Neuron (in vitro differentiated cells): ENCODE results near the gene SPART.

Experiments used
- H2AFZ ChIP-seq: one replicate; pipeline ENCODE4 v1.6.1; 2013; ENCODE audit warnings: low read depth, mild to moderate bottlenecking, inconsistent platforms, low read length, moderate library complexity
- H3K27me3 ChIP-seq: one replicate; pipeline ENCODE4 v1.6.1; 2013; ENCODE audit warnings: low read length; ENCODE audit not compliant: insufficient read depth
- H3K36me3 ChIP-seq: one replicate; pipeline ENCODE4 v1.6.1; 2013; ENCODE audit warnings: low read length; ENCODE audit not compliant: insufficient read depth
- H3K4me1 ChIP-seq: one replicate; pipeline ENCODE4 v1.6.1; 2013; ENCODE audit warnings: low read length; ENCODE audit not compliant: insufficient read depth
- H3K4me3 ChIP-seq: 2 replicates; pipeline ENCODE4 v1.5.1; 2013; ENCODE audit warnings: mild to moderate bottlenecking, low read length, moderate library complexity
- H3K9me3 ChIP-seq: one replicate; pipeline ENCODE4 v1.6.1; 2013; ENCODE audit warnings: low read length

Gene SPART

GRCh38 chr13:36288794-36289391, 57.3 kb downstream of the SPART start:
- Histone ChIP-seq H3K9me3 (no peaks in the 10 kb centered on the region), H2AFZ (no peak overlapping the region), H3K27me3 (no peaks in the 10 kb centered on the region), H3K4me1 (no peaks in the 10 kb centered on the region), H3K36me3 (no peaks in the 10 kb centered on the region), H3K4me3 (no peak overlapping the region)

DNA sequence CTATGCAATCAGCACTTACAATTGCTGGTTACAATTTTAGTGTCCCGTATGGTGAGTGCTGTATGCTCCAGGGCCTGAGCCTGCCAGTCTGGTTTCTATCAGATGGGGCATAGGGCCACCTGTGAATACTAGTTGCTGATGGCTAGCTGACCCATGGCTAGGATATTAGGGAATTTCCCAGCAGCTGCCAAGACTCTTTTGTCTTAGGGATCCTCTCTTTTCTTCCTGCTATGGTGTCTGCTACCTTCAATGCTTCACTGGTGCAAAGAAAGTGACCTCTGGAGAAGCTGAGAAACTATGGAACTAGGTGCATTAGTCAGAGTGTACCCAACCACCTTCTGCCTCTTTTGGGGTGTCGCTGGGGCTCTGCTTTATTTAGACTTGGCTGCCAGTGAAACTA, 60.2 kb downstream of the SPART start:
- Histone ChIP-seq H3K36me3 (no peaks in the 10 kb centered on the region), H3K4me3 (no peak overlapping the region), H3K27me3 (no peaks in the 10 kb centered on the region), H3K9me3 (no peaks in the 10 kb centered on the region), H3K4me1 (no peaks in the 10 kb centered on the region), H2AFZ (no peak overlapping the region)

DNA sequence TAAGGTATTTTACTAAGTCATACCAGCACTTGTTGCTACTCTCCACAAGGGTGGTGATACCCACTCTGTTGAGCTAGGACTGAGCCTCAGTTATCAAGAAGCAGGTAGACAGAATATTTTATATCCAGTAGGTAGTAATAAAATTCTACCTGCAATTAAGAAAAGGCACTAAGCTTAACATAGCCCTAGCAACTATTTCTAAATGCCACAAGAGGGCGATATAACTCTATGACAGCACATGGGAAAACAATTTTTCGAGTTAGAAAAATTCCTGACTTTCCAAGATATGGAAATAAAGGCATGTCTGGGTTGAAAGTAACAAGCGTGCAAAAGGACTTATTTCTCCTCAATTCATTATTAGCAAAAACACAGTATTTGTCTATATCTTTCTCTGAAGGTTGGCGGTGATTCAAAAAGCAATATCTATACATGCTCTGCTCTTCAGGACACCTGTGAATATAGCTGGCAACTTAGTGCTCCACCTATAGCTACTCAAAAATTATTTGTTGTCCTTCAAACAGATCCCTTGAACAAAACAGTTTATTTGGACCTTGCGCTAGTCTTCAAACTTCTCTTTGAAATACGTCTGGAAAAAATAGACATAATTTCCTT, 63.3 kb downstream of the SPART start:
- H3K4me3 ChIP-seq = no peak overlapping the region
- no peaks in the 10 kb centered on the region for H3K36me3 ChIP-seq
- H2AFZ ChIP-seq = no peak overlapping the region
- H3K4me1 ChIP-seq = no peaks in the 10 kb centered on the region
- H3K9me3 ChIP-seq = no peaks in the 10 kb centered on the region
- H3K27me3 ChIP-seq = no peaks in the 10 kb centered on the region

DNA sequence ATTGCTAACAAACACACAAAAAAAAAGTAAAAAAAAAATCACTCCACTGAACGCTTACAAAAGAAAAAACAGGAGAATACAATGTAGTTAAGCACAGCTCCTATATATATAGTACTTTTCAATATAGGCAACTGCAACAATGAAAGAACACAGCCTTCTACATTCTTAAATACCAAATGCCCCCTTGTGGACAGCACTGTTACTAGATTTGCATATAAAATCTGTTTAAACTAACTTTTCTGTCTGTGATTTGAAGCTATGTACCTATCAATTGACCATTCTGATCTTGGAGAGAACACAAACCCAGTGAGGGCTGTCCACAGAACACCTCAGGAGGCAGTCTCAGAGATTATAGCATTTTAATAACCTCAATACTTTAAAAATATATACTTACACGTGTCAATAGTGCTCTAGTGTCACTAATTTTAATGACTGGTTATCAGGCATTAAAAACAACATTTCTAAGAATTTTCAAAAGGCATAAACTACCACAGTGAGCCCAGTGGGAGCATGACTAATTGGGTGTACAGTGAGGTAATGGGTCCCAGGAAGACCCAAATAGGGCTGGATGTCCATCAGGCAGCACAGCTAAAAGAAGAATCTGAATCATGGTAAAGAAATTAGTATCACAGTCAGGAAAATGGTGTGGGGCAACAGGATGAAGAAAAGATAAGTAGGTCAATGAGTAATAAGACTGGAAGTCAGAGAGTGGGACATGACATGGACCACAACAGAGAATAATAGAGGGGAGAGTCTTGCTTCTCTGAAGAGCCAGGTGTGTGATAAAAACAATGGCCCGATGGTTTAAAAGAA, 70.8 kb downstream of the SPART start:
- Histone ChIP-seq H2AFZ (no peak overlapping the region), H3K4me3 (no peak overlapping the region), H3K36me3 (no peaks in the 10 kb centered on the region), H3K27me3 (no peaks in the 10 kb centered on the region), H3K9me3 (no peaks in the 10 kb centered on the region), H3K4me1 (no peaks in the 10 kb centered on the region)

GRCh38 chr13:36273431-36273830, 72.8 kb downstream of the SPART start:
- Histone ChIP-seq H3K4me1 (no peaks in the 10 kb centered on the region), H2AFZ (no peak overlapping the region), H3K4me3 (no peak overlapping the region), H3K36me3 (no peaks in the 10 kb centered on the region), H3K27me3 (no peaks in the 10 kb centered on the region), H3K9me3 (no peaks in the 10 kb centered on the region)

GRCh38 chr13:36261976-36262375, 84.2 kb downstream of the SPART start:
- Histone ChIP-seq H3K36me3 (no peaks in the 10 kb centered on the region), H2AFZ (no peak overlapping the region), H3K9me3 (peaks cover 4% of the 10 kb centered on the region), H3K27me3 (no peaks in the 10 kb centered on the region), H3K4me3 (no peak overlapping the region), H3K4me1 (no peaks in the 10 kb centered on the region)

GRCh38 chr13:36261011-36261410, 85.2 kb downstream of the SPART start:
- Histone ChIP-seq H3K4me3 (no peak overlapping the region), H3K4me1 (no peaks in the 10 kb centered on the region), H3K36me3 (no peaks in the 10 kb centered on the region), H3K9me3 (no peaks in the 10 kb centered on the region), H2AFZ (no peak overlapping the region), H3K27me3 (no peaks in the 10 kb centered on the region)

- Histone ChIP-seq H2AFZ (no peak overlapping the region), H3K4me3 (no peak overlapping the region), H3K27me3 (no peaks in the 10 kb centered on the region), H3K9me3 (no peaks in the 10 kb centered on the region), H3K36me3 (no peaks in the 10 kb centered on the region), H3K4me1 (no peaks in the 10 kb centered on the region)
Observed at GRCh38 chr13:36259361-36260137, 86.6 kb downstream of the SPART start.

DNA sequence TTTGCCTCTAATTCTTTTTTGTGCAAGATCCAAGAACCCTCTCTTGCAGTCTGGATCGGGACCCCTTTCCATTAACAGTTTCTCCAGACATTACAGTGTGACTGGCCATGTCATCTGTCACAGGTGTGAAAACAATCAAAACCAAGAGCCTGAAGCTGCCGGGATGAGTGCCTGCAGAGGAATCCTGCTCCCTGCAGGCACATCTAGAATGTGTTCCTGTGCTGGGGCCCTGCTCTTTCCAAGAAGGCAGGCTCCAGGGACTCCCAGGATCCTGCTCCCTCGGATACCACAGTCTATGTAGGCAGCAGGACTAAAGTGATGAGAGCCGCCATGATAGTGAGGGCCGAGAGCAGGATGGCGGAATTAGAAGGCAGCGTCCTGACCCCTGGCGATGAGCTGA, 87.4 kb downstream of the SPART start:
- Histone ChIP-seq H3K4me1 (no peaks in the 10 kb centered on the region), H3K4me3 (no peak overlapping the region), H2AFZ (no peak overlapping the region), H3K27me3 (no peaks in the 10 kb centered on the region), H3K36me3 (no peaks in the 10 kb centered on the region), H3K9me3 (no peaks in the 10 kb centered on the region)
